ENCODE measurements around the gene CTSL. TPM values are rescaled to one million over a fixed set of nuclear protein-coding genes. Genes with fewer than 3 reads are reported as not detected.

Gene CTSL
- total and polyA plus RNA-seq, 2 of the 13 experiments (the other 11 are each of a cell fraction or from before 2014, with no cell fraction given) = 78.1 to 113 TPM

- no TSS peak for BruUV-seq (replicated peaks)
Observed at GRCh38 chr9:87740209-87740608, 14.3 kb downstream of the CTSL start.

More at GRCh38 chr9:87740209-87740608, 14.3 kb downstream of the CTSL start:
- DNase-seq (ENCODE audit: low spot score) = no peak
- Histone ChIP-seq H2AFZ (ENCODE audit: low read length) (no peak overlapping the region), H3K4me2 (ENCODE audit: low read depth, low read length) (no peak overlapping the region), H3K9me3 (ENCODE audit: low read length) (peaks cover 9% of the 10 kb centered on the region), H3K36me3 (replicated peaks in 1 of 2; ENCODE audit: control insufficient read depth in 1 of 2, insufficient read depth in 2 of 2, low read length in 2 of 2) (no peaks in the 10 kb centered on the region), H3K27me3 (ENCODE audit: control insufficient read depth in 1 of 2, insufficient read depth in 2 of 2, low read length in 2 of 2) (no peaks in the 10 kb centered on the region), H3K9ac (ENCODE audit: insufficient read depth, low read depth, low read length) (no peak overlapping the region), H3K27ac (ENCODE audit: extremely low read length, insufficient read depth, low read length) (no peak overlapping the region), H3K4me1 (ENCODE audit: insufficient read depth, low read length) (no peaks in the 10 kb centered on the region), H3K79me2 (ENCODE audit: insufficient read depth, low read length) (no peaks in the 10 kb centered on the region), H4K20me1 (ENCODE audit: insufficient read depth, low read length) (no peaks in the 10 kb centered on the region), H3K4me3 (replicated peaks in 1 of 3; ENCODE audit: insufficient read depth in 1 of 3, low read depth in 2 of 3, low read length in 3 of 3) (no peak overlapping the region)
- 34% methylated on average over 3 of the region's 3 CpGs for WGBS (ENCODE audit: low lambda C conversion rate)
- intact Hi-C loops (cut with micrococcal nuclease; ENCODE audit: unreplicated experiment) = no loop called here
- TF ChIP-seq MEF2D (CRISPR knock-in tag; IDR thresholded peaks at IDR 0.05) = no peak
- TF ChIP-seq ZNF329 (CRISPR knock-in tag; IDR thresholded peaks at IDR 0.05; ENCODE audit: low read depth) = no peak
- no peak for TF ChIP-seq IKZF1 (IDR thresholded peaks at IDR 0.05)
- no peak for TF ChIP-seq HMGXB4 (CRISPR knock-in tag; IDR thresholded peaks at IDR 0.05; ENCODE audit: borderline replicate concordance in 1 of 2, low read depth in 1 of 2)
- TF ChIP-seq AHR (CRISPR knock-in tag; IDR thresholded peaks at IDR 0.05) = no peak
- no peak for TF ChIP-seq NR3C1 (CRISPR knock-in tag; IDR thresholded peaks at IDR 0.05)
- no peak for TF ChIP-seq ZNF775 (CRISPR knock-in tag; IDR thresholded peaks at IDR 0.05; ENCODE audit: borderline replicate concordance)
- no peak for TF ChIP-seq RNF2 (conservative IDR thresholded peaks at IDR 0.05; ENCODE audit: low read depth)
- TF ChIP-seq ZNF260 (CRISPR knock-in tag; IDR thresholded peaks at IDR 0.05; ENCODE audit: borderline replicate concordance, low read depth) = no peak
- TF ChIP-seq SRY (CRISPR knock-in tag; IDR thresholded peaks at IDR 0.05) = no peak
- TF ChIP-seq BCLAF1 (IDR thresholded peaks at IDR 0.05) = no peak
- FAIRE-seq = no peak
- in situ Hi-C loops (cut with HindIII; ENCODE audit: extremely low pct_ligation_motif_present, low pct_unique_long_range_greater_than_20kb) = no loop called here
- ATAC-seq = no peak
- ChIA-PET POLR2A (no interaction called here), CTCF (ENCODE audit: low intra/inter-chr PET ratio, low total read pairs) (no interaction called here)
